ENCODE results near the gene GNRHR.
"Not testable (repeated sequence)": the region's sequence is repeated elsewhere in the genome, so short reads cannot be mapped to it uniquely, and the experiment has no call there.

Gene GNRHR

GRCh38 chr4:67754288-67754687 is at the start of gene GNRHR:
GNRHR (minus strand) TSS chr4:67754388; CDS start chr4:67754335, 53 bp downstream.
- DNase-seq, result no peak

GRCh38 chr4:67796810-67797209 is 42.6 kb upstream of the GNRHR start:
- no peak for DNase-seq

GRCh38 chr4:67790721-67791120 is 36.5 kb upstream of the GNRHR start:
- no peak for DNase-seq

- no peak for DNase-seq
Observed at GRCh38 chr4:67787311-67787710, 33.1 kb upstream of the GNRHR start.

GRCh38 chr4:67785528-67785927 is 31.3 kb upstream of the GNRHR start:
- DNase-seq, result no peak

GRCh38 chr4:67779631-67780030 is 25.4 kb upstream of the GNRHR start:
- no peak for DNase-seq

- DNase-seq, result no peak
Observed at GRCh38 chr4:67776746-67777145, 22.6 kb upstream of the GNRHR start.

- DNase-seq, result no peak
Observed at GRCh38 chr4:67770422-67770821, 16.2 kb upstream of the GNRHR start.

- DNase-seq, result no peak
Observed at GRCh38 chr4:67765928-67766327, 11.7 kb upstream of the GNRHR start.

- no peak for DNase-seq
Observed at GRCh38 chr4:67765401-67765800, 11.2 kb upstream of the GNRHR start.

- no peak for DNase-seq
Observed at GRCh38 chr4:67764183-67764582, 10.0 kb upstream of the GNRHR start.

GRCh38 chr4:67762086-67762485 is 7.9 kb upstream of the GNRHR start:
- DNase-seq, result no peak

- not testable (repeated sequence) for DNase-seq
Observed at GRCh38 chr4:67756991-67757390, 2.8 kb upstream of the GNRHR start.

GRCh38 chr4:67755974-67756373 is 1.8 kb upstream of the GNRHR start:
- DNase-seq, result no peak

GRCh38 chr4:67751260-67751659 is 2.9 kb downstream of the GNRHR start:
- no peak for DNase-seq

- DNase-seq, result no peak
Observed at GRCh38 chr4:67750691-67751090, 3.5 kb downstream of the GNRHR start.

GRCh38 chr4:67749286-67749685 is 4.9 kb downstream of the GNRHR start:
- DNase-seq, result no peak

GRCh38 chr4:67746797-67747495 is 7.2 kb downstream of the GNRHR start:
- DNase-seq, result peak in 1 of 2 donors; percentile 56

- no peak for DNase-seq
Observed at GRCh38 chr4:67744561-67745283, 9.5 kb downstream of the GNRHR start.

GRCh38 chr4:67743194-67743593 is 11.0 kb downstream of the GNRHR start:
- no peak for DNase-seq

GRCh38 chr4:67736262-67736661 is 17.9 kb downstream of the GNRHR start:
- DNase-seq, result no peak

GRCh38 chr4:67735325-67735724 is 18.9 kb downstream of the GNRHR start:
- no peak for DNase-seq

- DNase-seq, result not testable (repeated sequence)
Observed at GRCh38 chr4:67730511-67730910, 23.7 kb downstream of the GNRHR start.

GRCh38 chr4:67727124-67727850 is 26.9 kb downstream of the GNRHR start:
- DNase-seq, result no peak

Data from hippocampal formation (tissue), 2 donors.